HEK293 (cell line): ENCODE results near the gene MAP3K4.
"Not testable (repeated sequence)": the region's sequence is repeated elsewhere in the genome, so short reads cannot be mapped to it uniquely, and the experiment has no call there.

Experiments used
- CTCF ChIA-PET: fragments of 350-600 bp; formaldehyde crosslinking; extraction: SDS; loops from one replicate; lab custom pipeline; 2021; ENCODE audit warnings: antibody characterized with exemption; lab: Yijun Ruan, JAX
- POLR2A ChIA-PET: fragments of 300-600 bp; formaldehyde crosslinking; extraction: SDS; loops from one replicate; lab custom pipeline; 2020; ENCODE audit warnings: antibody characterized with exemption, inconsistent platforms; lab: Yijun Ruan, JAX
- H3K27ac ChIP-seq: fragments of 200-500 bp; sonication (Bioruptor generic); 2 replicates; pipeline ENCODE4 v1.5.1; 2014; ENCODE audit warnings: low read depth, low read length, control low read depth, inconsistent platforms; ENCODE audit errors: extremely low read depth
- H3K36me3 ChIP-seq, 2 experiments: fragments of 200-500 bp in 1 of 2; sonication (Bioruptor generic) in 1 of 2; 1 replicate in 1 of 2; 2 replicates in 1 of 2; pipeline ENCODE4 v1.5.1; 2014 to 2017; ENCODE audit warnings: inconsistent platforms in 2 of 2, low read length in 2 of 2; ENCODE audit not compliant: control insufficient read depth in 2 of 2, insufficient read depth in 1 of 2
- H3K4me1 ChIP-seq: fragments of 200-500 bp; sonication (Bioruptor generic); 2 replicates; pipeline ENCODE4 v1.5.1; 2014; ENCODE audit warnings: mild to moderate bottlenecking, low read length, inconsistent platforms; ENCODE audit not compliant: control insufficient read depth, insufficient read depth
- H3K4me3 ChIP-seq: 2 replicates; pipeline ENCODE4 v1.5.1; 2011; ENCODE audit warnings: low read depth, mild to moderate bottlenecking, control low read depth, low read length, moderate library complexity
- H3K9me3 ChIP-seq: fragments of 200-500 bp; sonication (Bioruptor generic); 2 replicates; pipeline ENCODE4 v1.5.1; 2014; ENCODE audit warnings: low read depth, low read length, inconsistent platforms; ENCODE audit not compliant: control insufficient read depth, insufficient read depth
- FEZF1 ChIP-seq: fragments of 450-650 bp; formaldehyde crosslinking; IDR thresholded peaks from 2 replicates; pipeline ENCODE4 v1.5.1; 2016; ENCODE audit warnings: missing biosample characterization, missing genetic modification characterization
- SCRT2 ChIP-seq: fragments of 450-650 bp; formaldehyde crosslinking; IDR thresholded peaks from 2 replicates; pipeline ENCODE4 v1.5.1; 2016; ENCODE audit warnings: missing biosample characterization, missing genetic modification characterization
- SETDB1 ChIP-seq: IDR thresholded peaks from one replicate; pipeline ENCODE4 v1.6.1; 2017; ENCODE audit warnings: mild to moderate bottlenecking, low read length, moderate library complexity, mixed read lengths; ENCODE audit not compliant: insufficient read length
- TRIM28 ChIP-seq: IDR thresholded peaks from 2 replicates; pipeline ENCODE4 v1.6.1; 2011; ENCODE audit warnings: low read length, control low read depth, borderline replicate concordance
- YY1 ChIP-seq: fragments of 450-650 bp; formaldehyde crosslinking; IDR thresholded peaks from 2 replicates; pipeline ENCODE4 v1.5.1; 2018; ENCODE audit warnings: missing biosample characterization, missing genetic modification characterization
- YY2 ChIP-seq: fragments of 450-650 bp; formaldehyde crosslinking; IDR thresholded peaks from 2 replicates; pipeline ENCODE4 v1.5.1; 2016; ENCODE audit warnings: missing biosample characterization, missing genetic modification characterization
- ZNF114 ChIP-seq: fragments of 450-650 bp; formaldehyde crosslinking; IDR thresholded peaks from 2 replicates; pipeline ENCODE4 v1.5.0; 2017; ENCODE audit warnings: missing biosample characterization, missing genetic modification characterization
- ZNF19 ChIP-seq: fragments of 450-650 bp; formaldehyde crosslinking; IDR thresholded peaks from 2 replicates; pipeline ENCODE4; 2016; ENCODE audit warnings: missing biosample characterization, missing genetic modification characterization, low read depth
- ZNF266 ChIP-seq: fragments of 450-650 bp; formaldehyde crosslinking; IDR thresholded peaks from 2 replicates; pipeline ENCODE4 v1.5.1; 2016; ENCODE audit warnings: missing biosample characterization, missing genetic modification characterization, low read depth
- ZNF274 ChIP-seq, 2 experiments: fragments of 200-500 bp in 1 of 2; fragments of 450-650 bp in 1 of 2; sonication (Bioruptor generic) in 1 of 2; formaldehyde crosslinking in 1 of 2; IDR thresholded peaks; 2 replicates each; pipeline versions ENCODE4 v1.5.1 to v1.6.1; 2014 to 2016; ENCODE audit warnings: borderline replicate concordance in 1 of 2, inconsistent platforms in 1 of 2, low read length in 1 of 2, missing biosample characterization in 1 of 2, missing genetic modification characterization in 1 of 2
- ZNF292 ChIP-seq: fragments of 450-650 bp; formaldehyde crosslinking; IDR thresholded peaks from 2 replicates; pipeline ENCODE4 v1.5.1; 2016; ENCODE audit warnings: low read depth, missing biosample characterization, missing genetic modification characterization, borderline replicate concordance
- ZNF514 ChIP-seq: fragments of 450-650 bp; formaldehyde crosslinking; IDR thresholded peaks from 2 replicates; pipeline ENCODE4 v1.5.1; 2016; ENCODE audit warnings: missing biosample characterization, missing genetic modification characterization
- ZNF558 ChIP-seq: fragments of 450-650 bp; formaldehyde crosslinking; IDR thresholded peaks from 2 replicates; pipeline ENCODE4 v1.5.1; 2016; ENCODE audit warnings: missing biosample characterization, missing genetic modification characterization
- ZNF626 ChIP-seq: fragments of 450-650 bp; sonication (Bioruptor Pico); formaldehyde crosslinking; IDR thresholded peaks from 2 replicates; pipeline ENCODE4 v1.5.1; 2018; ENCODE audit warnings: missing biosample characterization, missing genetic modification characterization, inconsistent platforms
- TF ChIP-seq, protein P1 (sequence below): fragments of 450-650 bp; formaldehyde crosslinking; IDR thresholded peaks from 2 replicates; pipeline ENCODE4 v1.5.1; 2016; ENCODE audit warnings: missing biosample characterization, missing genetic modification characterization
- TF ChIP-seq, protein P2 (sequence below): fragments of 450-650 bp; IDR thresholded peaks from 2 replicates; pipeline ENCODE4 v1.5.1; 2018; ENCODE audit warnings: missing biosample characterization, missing genetic modification characterization

MAP3K4 gene

DNA sequence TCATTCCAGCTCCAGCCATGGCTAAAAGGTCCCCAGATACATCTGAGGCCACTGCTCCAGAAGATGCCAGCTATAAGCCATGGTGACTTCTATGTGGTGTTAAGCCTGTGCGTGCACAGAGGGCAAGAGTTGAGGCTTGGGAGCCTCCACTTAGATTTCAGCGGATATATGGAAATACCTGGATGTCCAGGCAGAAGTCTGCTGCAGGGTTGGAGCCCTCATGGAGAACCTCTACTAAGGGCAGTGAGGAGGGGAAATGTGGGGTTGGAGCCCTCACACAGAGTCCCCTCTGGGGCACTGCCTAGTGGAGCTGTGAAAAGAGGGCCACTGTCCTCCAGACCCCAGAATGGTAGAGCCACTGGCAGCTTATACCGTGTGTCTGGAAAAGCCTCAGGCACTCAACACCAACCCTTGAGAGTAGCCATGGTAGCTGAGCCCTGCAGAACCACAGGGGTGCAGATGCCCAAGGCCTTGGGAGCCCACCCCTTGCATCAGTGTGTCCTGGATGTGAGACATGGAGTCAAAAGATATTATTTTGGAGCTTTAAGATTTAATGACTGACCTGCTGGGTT is 8.1 kb upstream of the MAP3K4 start:
- H3K27ac ChIP-seq, H3K4me3 ChIP-seq, H3K36me3 ChIP-seq, H3K4me1 ChIP-seq, CTCF ChIA-PET, POLR2A ChIA-PET, H3K9me3 ChIP-seq: not testable (repeated sequence)
- TF ChIP-seq ZNF626 (peak; percentile 80; the same call in 1 of the 2 replicates), SETDB1 (peak; percentile 95), TRIM28 (peak; percentile 37; the same call in 1 of the 2 replicates)

DNA sequence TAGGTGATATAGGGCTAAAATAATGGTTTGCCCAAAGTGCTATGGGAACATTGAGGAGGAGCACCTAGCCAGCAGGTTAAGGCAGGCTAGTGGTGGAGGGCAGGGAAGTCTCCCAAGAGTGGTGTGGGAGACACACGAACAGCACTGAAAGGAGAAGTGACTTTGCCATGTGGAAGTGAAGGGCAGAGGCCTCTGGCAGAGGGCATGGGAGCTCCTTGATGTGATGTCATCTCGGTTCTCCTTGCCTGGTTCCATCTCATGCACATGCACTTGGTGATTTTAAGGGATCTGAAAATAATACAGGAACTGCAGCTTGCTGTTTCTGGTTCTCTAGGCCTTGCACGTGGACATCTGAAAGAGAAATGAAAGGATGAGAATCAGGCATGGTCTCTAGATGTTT is 4.7 kb upstream of the MAP3K4 start:
- TF ChIP-seq ZNF114 (no peak), ZNF558 (tag by site-specific recombination) (no peak), ZNF292 (tag by site-specific recombination) (no peak), YY2 (no peak), ZNF19 (tag by site-specific recombination) (no peak), SCRT2 (tag by site-specific recombination) (no peak), ZNF274 (IDR thresholded peaks at IDR 0.05; ENCODE audit: low read length) (no peak), ZNF274 (tag by site-specific recombination; IDR thresholded peaks at IDR 0.05; ENCODE audit: borderline replicate concordance) (no peak), FEZF1 (tag by site-specific recombination) (no peak), ZNF514 (tag by site-specific recombination) (no peak), ZNF266 (no peak), YY1 (tag by site-specific recombination) (no peak)
- TF ChIP-seq, protein P1, sequence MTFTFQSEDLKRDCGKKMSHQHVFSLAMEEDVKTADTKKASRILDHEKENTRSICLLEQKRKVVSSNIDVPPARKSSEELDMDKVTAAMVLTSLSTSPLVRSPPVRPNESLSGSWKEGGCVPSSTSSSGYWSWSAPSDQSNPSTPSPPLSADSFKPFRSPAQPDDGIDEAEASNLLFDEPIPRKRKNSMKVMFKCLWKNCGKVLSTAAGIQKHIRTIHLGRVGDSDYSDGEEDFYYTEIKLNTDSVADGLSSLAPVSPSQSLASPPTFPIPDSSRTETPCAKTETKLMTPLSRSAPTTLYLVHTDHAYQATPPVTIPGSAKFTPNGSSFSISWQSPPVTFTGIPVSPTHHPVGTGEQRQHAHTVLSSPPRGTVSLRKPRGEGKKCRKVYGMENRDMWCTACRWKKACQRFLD (tag by site-specific recombination), result no peak
- no peaks in the 10 kb centered on the region for H3K9me3 ChIP-seq
- no peaks in the 10 kb centered on the region for H3K4me1 ChIP-seq
- CTCF ChIA-PET, result no interaction called here
- no peak overlapping the region for H3K27ac ChIP-seq
- H3K4me3 ChIP-seq, result no peak overlapping the region
- POLR2A ChIA-PET, result interaction anchor here (0.5 kb wide), 1 partner anchor 1879 kb away, joined by 3 read pairs; no protein-coding TSS in a partner anchor
- no peaks in the 10 kb centered on the region for H3K36me3 ChIP-seq

DNA sequence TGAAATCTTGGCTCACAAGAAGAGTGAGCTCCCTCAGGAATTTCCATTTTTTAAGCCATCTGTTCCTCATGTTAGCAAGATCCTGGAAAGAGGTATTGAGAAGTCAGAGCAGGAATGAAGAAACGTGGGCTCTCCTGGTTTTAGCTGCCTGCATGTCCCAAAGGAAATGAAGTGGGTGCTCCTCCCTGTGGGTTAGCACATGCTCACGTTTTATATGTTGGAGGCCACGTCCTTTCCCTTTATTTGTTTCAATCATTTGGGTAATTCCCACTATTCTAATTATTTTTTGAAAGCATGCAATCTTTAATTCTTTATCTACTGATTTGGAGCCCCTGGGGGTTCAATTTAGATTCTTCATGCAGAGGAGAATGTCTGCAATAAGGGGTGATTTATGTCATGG is 4.3 kb upstream of the MAP3K4 start:
- no peaks in the 10 kb centered on the region for H3K36me3 ChIP-seq
- TF ChIP-seq, protein P2, sequence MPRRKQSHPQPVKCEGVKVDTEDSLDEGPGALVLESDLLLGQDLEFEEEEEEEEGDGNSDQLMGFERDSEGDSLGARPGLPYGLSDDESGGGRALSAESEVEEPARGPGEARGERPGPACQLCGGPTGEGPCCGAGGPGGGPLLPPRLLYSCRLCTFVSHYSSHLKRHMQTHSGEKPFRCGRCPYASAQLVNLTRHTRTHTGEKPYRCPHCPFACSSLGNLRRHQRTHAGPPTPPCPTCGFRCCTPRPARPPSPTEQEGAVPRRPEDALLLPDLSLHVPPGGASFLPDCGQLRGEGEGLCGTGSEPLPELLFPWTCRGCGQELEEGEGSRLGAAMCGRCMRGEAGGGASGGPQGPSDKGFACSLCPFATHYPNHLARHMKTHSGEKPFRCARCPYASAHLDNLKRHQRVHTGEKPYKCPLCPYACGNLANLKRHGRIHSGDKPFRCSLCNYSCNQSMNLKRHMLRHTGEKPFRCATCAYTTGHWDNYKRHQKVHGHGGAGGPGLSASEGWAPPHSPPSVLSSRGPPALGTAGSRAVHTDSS (tag by site-specific recombination), result no peak
- peak; percentile 82 for TF ChIP-seq SETDB1
- TF ChIP-seq, all 188 proteins: peak for 1
- POLR2A ChIA-PET, result no interaction called here
- Histone ChIP-seq H3K9me3 (no peaks in the 10 kb centered on the region), H3K27ac (no peak overlapping the region), H3K4me3 (no peak overlapping the region), H3K4me1 (no peaks in the 10 kb centered on the region)
- CTCF ChIA-PET, result no interaction called here
